ENCODE data around the gene UBALD2. TPM values are rescaled to one million over a fixed set of nuclear protein-coding genes. Genes with fewer than 3 reads are reported as not detected.

Gene UBALD2
- total and polyA plus RNA-seq, 2 of the 8 experiments (the other 6 are each of a cell fraction or from before 2014, with no cell fraction given) = 17.8 to 22.6 TPM

GRCh38 chr17:76262732-76263344, 2.3 kb upstream of the UBALD2 start (continued):
- no peak for TF ChIP-seq TCF12 (IDR thresholded peaks at IDR 0.05; ENCODE audit: low read depth, low read length)
- no peak for TF ChIP-seq JUND (IDR thresholded peaks at IDR 0.05; ENCODE audit: low read length)
- no peak for TF ChIP-seq KDM5A (IDR thresholded peaks at IDR 0.05; ENCODE audit: low read length)

Data from H1 (cell line).